Inferior parietal cortex (tissue), 1 donor: Measurements from ENCODE around the gene PNMA5.

Source experiments
- DNase-seq: peaks from one replicate; pipeline ENCODE4 v3.0.0-alpha.2; 2016; ENCODE audit errors: extremely low spot score

PNMA5 gene

DNA sequence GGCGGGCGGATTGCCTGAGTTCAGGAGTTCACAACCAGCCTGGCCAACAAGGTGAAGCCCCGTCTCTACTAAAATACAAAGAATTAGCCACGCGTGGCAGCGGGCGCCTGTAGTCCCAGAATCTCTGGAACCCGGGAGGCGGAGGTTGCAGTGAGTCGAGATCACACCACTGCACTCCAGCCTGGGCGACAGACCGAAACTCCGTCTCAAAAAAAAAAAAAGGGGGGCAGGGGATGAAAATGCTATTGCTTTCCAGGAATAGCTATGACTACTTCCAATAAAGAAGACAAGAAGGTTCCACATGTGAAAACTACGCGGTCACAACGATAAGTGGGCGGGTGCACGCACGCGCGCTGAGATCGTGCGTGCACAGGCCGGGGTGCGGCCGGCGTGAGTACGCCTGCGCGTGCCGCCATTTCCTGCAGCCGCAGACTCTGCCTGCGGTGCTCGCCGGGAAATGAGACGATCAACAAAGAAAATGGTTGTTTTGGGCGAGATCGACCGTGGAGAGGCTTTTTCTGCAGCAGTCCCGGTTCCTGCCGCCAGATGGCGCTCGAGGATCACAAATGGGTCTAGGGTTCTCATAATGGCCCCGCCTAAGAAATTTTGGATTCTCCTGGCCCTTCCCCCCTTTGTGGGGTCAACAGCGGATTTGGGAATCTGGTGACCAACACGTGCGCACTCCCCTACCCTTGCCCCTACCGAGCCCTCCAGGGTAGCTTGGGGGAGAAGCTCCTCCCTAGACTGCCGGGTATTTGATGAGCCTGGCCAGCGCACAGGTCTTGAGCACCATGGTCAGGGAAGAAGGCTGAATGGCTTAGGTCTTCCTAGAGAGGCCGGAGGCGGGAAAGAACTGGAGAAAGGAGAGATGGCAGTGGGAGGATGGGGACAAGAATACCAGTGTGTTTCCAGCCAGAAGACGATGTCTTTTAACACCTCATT, 35.1 kb downstream of the PNMA5 start:
- peak; percentile 94 for DNase-seq

DNA sequence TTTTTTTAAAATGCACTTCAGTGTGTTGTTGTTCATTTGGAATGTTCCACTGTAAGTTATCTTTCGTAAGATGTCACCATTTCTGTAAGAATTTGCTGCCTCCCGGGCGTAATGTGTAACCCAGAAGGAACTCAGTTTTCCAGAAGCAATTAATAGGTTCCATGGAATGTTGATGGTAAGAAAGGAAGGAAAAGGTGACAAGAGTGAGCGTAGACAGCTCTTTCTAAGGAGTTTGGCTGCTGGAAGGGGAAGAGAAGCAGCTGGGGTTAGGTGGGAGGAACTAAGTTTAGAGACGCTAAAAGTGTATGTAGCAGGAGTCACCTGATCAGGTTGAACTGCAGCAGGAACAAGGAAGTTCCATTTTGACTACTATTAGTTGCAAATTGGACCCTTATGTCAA, 35.9 kb downstream of the PNMA5 start:
- no peak for DNase-seq

DNA sequence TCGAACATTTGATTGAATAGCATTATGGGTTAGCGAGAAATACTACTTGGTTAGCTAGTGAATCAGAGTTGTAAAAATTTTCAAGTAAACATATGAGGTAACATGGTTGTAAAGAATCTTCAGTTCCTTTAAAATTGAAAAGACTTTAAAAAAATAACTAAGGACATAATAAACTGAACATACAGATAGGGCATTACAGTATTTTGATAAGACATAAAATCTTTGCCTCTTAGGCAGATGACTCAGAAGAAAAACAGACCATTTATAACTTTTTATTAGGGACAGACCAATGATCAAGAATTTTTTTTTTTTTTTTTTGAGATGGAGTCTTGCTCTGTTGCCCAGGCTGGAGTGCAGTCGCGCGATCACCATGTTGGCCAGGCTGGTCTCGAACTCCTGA, 43.1 kb downstream of the PNMA5 start:
- DNase-seq, result no peak

DNA sequence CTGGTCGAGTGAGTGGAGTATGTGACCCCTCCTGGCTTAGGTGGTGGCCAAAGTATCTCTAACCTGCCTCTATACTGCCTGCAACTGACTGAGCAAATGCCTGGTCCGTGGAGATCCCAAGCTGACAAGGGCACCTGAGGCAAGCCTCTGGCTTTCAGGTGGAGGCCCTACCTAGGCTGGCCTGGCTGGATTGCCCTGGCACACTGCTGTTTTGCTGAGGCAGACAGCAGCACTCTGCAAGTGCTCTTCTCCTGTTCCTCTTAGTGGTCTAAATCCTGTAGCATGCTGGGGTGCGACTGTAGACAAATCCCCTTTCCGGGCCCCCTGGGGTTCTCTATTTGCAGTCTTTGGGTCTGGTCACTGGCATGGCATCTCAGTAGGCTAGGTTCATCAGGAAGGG, 44.8 kb downstream of the PNMA5 start:
- no peak for DNase-seq

DNA sequence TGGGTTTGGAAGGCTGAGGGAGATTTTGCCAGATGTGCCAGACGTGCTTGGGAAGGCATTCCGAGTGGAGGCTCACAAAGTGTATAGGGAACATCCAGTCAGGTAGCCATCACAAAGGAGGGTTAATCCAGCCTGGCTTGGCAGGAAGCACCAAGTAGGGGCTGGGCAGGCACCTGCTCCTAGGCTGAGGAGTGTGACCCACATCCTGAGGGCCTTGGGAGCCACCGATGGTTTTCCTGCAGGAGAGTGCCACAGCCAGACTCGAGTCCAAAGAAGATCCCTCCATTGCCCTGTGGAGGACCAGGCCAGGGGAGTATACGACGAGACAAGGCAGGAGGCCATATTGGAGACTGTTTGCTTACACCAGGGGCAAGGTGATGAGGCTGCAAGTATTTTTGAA, 47.2 kb downstream of the PNMA5 start:
- no peak for DNase-seq

DNA sequence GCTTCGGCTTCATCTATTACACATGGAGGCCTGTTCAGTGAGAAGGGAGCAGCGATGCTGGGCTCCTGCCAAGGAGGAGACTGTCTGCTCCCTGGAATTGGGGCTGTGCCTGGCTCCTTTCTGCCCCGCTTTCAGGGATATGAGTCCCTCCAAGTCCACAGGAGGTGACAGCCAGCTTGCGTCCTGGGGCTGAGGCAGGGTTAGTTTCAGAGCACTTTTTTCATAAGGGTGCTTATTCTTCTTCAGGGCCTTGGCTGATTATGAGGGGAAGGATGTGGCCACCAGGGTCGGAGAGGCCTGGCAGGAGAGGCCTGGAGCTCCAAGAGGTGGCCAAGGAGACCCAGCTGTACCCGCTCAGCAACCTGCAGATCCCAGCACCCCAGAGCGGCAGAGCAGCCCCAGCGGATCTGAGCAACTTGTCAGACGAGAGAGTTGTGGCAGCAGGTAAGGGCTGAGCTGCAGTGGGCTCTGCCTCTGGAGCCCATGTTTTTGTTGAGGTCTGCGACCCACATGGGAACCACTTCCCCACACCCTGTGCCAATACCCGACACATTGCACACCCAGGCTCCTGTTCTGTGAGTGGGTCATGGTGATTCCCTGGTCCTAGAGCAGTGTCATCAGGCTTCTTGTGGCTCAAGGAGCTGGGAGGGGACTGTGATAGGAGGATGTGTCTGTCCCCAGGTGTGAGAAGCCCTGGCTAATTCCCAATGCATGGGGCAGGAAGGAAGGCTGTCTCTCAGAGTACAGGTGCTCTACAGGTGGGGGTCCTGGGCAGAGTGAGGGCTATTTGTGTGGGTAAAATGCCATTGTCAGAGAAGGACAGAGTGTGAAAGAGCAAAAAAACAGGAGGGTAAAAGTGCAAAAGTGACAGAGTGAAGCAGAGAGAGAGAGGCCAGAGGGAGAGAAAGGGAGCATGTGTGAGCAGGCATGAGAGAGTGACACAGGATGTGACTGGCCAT, 48.6 kb downstream of the PNMA5 start:
- no peak for DNase-seq

DNA sequence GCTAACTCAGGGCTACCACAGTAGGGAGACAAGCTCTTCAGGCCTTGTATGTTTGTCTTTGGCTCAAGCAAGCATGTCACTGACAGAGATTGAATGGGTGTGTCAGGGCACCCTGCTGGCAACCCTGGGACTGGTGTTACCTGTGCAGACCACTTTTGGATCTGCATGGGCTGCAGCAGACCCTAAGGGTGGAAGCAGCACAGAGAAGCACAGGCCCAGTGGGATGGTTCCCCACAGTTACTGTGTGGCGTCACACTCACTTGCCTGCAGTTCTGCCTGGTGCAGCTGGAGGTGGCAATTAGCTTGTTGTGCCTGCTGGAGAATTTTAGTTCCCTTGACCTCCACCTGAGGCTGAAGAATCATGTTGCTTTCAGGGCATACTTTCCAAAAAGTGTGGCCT, 50.1 kb downstream of the PNMA5 start:
- DNase-seq, result no peak

DNA sequence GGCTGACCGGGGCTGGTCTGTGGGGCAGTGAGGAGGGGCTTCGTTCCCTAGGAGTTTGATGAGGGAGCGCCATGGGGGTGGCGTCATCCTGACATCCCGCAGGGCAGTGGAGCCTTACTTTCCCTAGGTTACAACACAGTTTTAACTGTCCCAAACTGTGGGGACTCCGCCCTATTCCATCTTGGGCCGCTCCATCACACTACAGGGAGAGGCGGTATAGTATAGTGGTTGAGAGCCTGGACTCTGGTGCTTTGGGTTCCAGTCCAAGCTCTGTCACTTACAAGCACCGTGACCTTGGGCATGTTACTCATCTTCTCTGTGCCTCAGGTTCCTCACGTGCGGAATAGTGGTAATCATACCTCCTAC, 51.9 kb downstream of the PNMA5 start:
- DNase-seq, result no peak

DNA sequence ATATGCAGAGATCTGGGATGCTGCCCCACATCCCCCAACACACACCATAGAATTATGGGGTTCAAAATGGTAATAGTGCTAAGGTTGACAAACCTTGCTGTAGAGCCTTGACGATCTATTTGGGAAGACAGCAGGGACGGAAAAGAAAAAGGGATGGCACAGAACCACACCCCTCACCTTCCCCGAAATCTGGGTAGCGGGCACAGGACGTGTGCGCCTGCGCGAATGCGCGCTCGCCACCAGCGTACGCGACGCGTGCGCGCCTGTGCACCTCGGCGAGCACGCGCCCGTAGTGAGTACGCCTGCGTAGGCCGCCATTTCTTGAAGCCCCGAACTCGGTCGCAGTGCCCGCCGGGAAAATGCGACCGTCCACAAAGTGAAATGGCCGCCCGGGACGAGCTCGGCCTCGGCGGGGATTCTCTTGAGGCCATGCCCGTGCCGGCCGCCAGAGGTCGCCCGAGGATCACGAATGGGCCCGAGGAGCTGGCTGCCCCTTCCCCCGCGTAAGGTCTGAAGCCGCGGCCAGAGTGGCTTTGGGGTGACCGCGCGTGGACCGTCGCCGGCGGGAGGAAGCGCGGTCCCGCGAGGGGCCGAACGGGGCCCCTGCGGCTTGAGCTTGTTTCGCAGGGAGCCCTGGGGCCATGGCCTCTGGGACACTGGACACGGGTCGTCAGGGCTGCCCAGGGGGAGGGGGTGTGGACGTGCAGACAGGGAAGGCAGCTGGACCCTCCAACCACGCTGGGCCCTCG, 52.4 kb downstream of the PNMA5 start:
- DNase-seq, result peak; percentile 91
